Measurements from ENCODE around the gene CTRB1. TPM values are rescaled to one million over a fixed set of nuclear protein-coding genes. Genes with fewer than 3 reads are reported as not detected.
"Not testable (repeated sequence)": the region's sequence is repeated elsewhere in the genome, so short reads cannot be mapped to it uniquely, and the experiment has no call there.

Gene CTRB1
- polyA plus RNA-seq, 2 of the 4 experiments (the other 2 are of a cell fraction) = not detected

DNA sequence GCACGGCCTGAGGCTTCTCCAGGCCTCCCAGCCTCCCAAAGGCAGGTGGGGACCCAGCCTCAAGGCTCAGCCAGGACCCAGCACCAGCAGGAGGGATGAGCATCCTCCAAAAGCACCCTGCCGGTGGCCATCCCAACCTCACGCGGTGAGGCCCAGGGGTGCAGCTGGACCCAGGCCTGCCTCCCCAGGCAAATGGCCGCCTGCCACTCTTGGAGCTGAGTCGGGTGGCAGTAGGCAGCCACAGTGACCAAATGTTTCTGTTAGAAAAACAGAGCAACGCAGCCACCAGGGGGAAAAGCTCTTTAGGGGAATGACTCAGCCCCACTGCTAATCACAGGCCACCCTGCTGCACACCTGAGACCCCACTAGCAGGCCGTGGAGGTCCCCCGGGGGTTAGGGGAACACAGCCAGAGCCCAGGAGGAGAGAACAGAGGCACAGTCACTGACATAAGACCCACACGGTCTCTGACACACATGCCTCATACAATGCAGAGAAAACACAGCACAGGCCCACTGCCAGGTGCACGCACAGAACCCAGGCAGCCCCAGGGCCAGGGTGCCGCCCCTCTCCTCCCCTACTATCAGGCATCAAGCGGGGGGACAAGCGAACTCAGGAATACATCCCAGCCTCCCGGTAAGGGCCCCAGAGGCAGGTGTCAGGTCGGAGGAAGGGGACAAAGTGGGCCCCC is 20.2 kb downstream of the CTRB1 start:
- ChIA-PET POLR2A (interaction anchor here (0.9 kb wide), 1 partner anchor 12 kb away, joined by 3 read pairs; no protein-coding TSS in a partner anchor), CTCF (interaction anchor here (0.6 to 14.6 kb wide), 5 partner anchors 10 to 163 kb away, joined by 3 to 124 read pairs (median 6); no protein-coding TSS in a partner anchor)
- no peaks in the 10 kb centered on the region for H3K9me3 ChIP-seq
- TF ChIP-seq CBX8 (IDR thresholded peaks at IDR 0.05) (no peak), RNF2 (IDR thresholded peaks at IDR 0.05; ENCODE audit: borderline replicate concordance, low read depth) (no peak), EP300 (IDR thresholded peaks at IDR 0.05) (no peak)
- WGBS (ENCODE audit: missing lambda C conversion rate) = 63% methylated on average over 15 of the region's 16 CpGs
- H3K4me2 ChIP-seq = peak overlapping the region; percentile 41
- H3K27ac ChIP-seq = peak overlapping the region; percentile 48 to 84; a peak in 5 of 6 replicates
- no peak for DNase-seq (ENCODE audit: low read depth in 1 of 2, low spot score in 1 of 2)
- peak; percentile 1 to 7; a peak in 3 of 6 replicates for ATAC-seq
- FAIRE-seq = no peak
- H3K4me3 ChIP-seq = no peak overlapping the region
- peaks cover 41% of the 10 kb centered on the region for H3K4me1 ChIP-seq

DNA sequence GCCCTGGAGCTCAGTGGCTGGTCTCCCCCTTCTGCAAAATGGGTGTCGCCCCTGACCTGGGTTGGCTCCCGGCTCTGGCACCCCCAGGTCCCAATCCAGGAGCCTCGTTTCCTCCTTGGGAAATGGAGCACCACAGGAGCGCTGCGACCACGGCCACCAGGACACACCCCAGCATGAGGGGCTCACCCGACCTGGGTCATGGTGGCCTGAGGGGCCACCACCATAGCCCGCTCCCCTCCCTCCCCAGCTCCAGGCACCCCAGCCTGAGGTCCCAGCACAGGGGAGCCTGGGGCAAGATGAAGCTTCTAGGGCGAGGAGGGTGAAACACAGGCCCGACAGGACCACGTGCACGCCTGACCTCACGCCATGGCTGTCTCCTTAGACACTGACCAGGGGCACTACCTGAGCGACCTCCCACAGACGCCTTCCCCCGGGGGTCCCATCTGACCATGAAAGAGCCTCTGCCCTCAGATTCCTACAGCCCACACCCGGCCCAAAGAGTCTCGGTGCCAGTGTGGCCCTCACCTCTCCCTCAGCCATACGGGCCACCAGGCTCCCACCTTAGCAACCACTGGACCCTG is 20.8 kb downstream of the CTRB1 start:
- TF ChIP-seq, protein P1, sequence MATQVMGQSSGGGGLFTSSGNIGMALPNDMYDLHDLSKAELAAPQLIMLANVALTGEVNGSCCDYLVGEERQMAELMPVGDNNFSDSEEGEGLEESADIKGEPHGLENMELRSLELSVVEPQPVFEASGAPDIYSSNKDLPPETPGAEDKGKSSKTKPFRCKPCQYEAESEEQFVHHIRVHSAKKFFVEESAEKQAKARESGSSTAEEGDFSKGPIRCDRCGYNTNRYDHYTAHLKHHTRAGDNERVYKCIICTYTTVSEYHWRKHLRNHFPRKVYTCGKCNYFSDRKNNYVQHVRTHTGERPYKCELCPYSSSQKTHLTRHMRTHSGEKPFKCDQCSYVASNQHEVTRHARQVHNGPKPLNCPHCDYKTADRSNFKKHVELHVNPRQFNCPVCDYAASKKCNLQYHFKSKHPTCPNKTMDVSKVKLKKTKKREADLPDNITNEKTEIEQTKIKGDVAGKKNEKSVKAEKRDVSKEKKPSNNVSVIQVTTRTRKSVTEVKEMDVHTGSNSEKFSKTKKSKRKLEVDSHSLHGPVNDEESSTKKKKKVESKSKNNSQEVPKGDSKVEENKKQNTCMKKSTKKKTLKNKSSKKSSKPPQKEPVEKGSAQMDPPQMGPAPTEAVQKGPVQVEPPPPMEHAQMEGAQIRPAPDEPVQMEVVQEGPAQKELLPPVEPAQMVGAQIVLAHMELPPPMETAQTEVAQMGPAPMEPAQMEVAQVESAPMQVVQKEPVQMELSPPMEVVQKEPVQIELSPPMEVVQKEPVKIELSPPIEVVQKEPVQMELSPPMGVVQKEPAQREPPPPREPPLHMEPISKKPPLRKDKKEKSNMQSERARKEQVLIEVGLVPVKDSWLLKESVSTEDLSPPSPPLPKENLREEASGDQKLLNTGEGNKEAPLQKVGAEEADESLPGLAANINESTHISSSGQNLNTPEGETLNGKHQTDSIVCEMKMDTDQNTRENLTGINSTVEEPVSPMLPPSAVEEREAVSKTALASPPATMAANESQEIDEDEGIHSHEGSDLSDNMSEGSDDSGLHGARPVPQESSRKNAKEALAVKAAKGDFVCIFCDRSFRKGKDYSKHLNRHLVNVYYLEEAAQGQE (IDR thresholded peaks at IDR 0.05) = no peak
- no peak for TF ChIP-seq JUN (IDR thresholded peaks at IDR 0.05)
- no peak for TF ChIP-seq KDM1A (IDR thresholded peaks at IDR 0.05; ENCODE audit: low read depth)
- no peak for TF ChIP-seq SMC3 (IDR thresholded peaks at IDR 0.05)
- TF ChIP-seq, protein P2, sequence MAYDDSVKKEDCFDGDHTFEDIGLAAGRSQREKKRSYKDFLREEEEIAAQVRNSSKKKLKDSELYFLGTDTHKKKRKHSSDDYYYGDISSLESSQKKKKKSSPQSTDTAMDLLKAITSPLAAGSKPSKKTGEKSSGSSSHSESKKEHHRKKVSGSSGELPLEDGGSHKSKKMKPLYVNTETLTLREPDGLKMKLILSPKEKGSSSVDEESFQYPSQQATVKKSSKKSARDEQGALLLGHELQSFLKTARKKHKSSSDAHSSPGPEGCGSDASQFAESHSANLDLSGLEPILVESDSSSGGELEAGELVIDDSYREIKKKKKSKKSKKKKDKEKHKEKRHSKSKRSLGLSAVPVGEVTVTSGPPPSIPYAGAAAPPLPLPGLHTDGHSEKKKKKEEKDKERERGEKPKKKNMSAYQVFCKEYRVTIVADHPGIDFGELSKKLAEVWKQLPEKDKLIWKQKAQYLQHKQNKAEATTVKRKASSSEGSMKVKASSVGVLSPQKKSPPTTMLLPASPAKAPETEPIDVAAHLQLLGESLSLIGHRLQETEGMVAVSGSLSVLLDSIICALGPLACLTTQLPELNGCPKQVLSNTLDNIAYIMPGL (CRISPR knock-in tag; IDR thresholded peaks at IDR 0.05; ENCODE audit: borderline replicate concordance) = no peak
- TF ChIP-seq CHD2 (IDR thresholded peaks at IDR 0.05; ENCODE audit: low read length, partially characterized antibody) = no peak
- no peak for TF ChIP-seq GATA3 (IDR thresholded peaks at IDR 0.05; ENCODE audit: borderline replicate concordance)
- TF ChIP-seq EHF (CRISPR knock-in tag; IDR thresholded peaks at IDR 0.05) = no peak
- TF ChIP-seq, protein P3, sequence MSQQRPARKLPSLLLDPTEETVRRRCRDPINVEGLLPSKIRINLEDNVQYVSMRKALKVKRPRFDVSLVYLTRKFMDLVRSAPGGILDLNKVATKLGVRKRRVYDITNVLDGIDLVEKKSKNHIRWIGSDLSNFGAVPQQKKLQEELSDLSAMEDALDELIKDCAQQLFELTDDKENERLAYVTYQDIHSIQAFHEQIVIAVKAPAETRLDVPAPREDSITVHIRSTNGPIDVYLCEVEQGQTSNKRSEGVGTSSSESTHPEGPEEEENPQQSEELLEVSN (IDR thresholded peaks at IDR 0.05; ENCODE audit: borderline replicate concordance, low read depth) = no peak
- no peak for TF ChIP-seq FOSB (CRISPR knock-in tag; IDR thresholded peaks at IDR 0.05)
- no peak for TF ChIP-seq BHLHE40 (IDR thresholded peaks at IDR 0.05; ENCODE audit: low read depth, low read length)
- TF ChIP-seq POLR2AphosphoS2 (conservative IDR thresholded peaks at IDR 0.05; ENCODE audit: low read length) = no peak
- no peak for TF ChIP-seq JUNB (IDR thresholded peaks at IDR 0.05)
- no peak for TF ChIP-seq FOXS1 (CRISPR knock-in tag; IDR thresholded peaks at IDR 0.05)
- no peak for TF ChIP-seq NFE2L2 (conservative IDR thresholded peaks at IDR 0.05; ENCODE audit: low read length)
- TF ChIP-seq EP300 (IDR thresholded peaks at IDR 0.05) = no peak
- ATAC-seq = no peak
- FAIRE-seq = no peak
- Histone ChIP-seq H3K4me3 (no peak overlapping the region), H3K4me1 (peaks cover 41% of the 10 kb centered on the region), H3K9me3 (no peaks in the 10 kb centered on the region), H3K27ac (peak overlapping the region; percentile 48 to 84; a peak in 4 of 6 replicates), H3K4me2 (peak overlapping the region; percentile 41; the same call in 1 of the 3 replicates)
- WGBS (ENCODE audit: missing lambda C conversion rate) = 89% methylated on average over 12 of the region's 19 CpGs
- ChIA-PET CTCF (interaction anchor here (1.1 to 14.6 kb wide), 4 partner anchors 10 to 163 kb away, joined by 3 to 124 read pairs (median 64); no protein-coding TSS in a partner anchor), POLR2A (interaction anchor here (0.9 kb wide), 1 partner anchor 11 kb away, joined by 3 read pairs; no protein-coding TSS in a partner anchor)
- no peak for DNase-seq (ENCODE audit: low read depth in 1 of 2, low spot score in 1 of 2)

DNA sequence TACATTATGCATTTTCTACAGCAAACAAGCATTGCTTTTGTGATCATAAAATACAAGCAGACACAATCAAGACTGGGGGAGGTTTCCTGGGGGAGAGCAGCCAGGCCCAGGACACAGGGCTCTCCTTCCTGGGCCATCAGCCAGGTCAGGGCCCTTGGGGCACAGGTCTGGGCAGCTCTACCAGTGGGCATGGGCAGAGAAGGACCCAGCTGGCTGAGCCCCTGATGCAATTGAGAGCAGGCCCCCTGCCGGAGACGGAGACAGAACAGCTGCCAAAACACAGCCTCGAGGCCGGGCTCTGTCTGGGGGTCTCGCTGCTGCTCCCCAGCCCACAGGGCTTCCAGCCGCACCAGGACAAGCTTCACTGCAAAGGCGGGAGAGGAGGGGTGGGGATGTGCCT is 21.8 kb downstream of the CTRB1 start:
- H3K4me2 ChIP-seq; DNase-seq (ENCODE audit: low read depth in 1 of 2, low spot score in 1 of 2); POLR2A ChIA-PET; H3K4me3 ChIP-seq; ATAC-seq; H3K9me3 ChIP-seq; FAIRE-seq: not testable (repeated sequence)
- Histone ChIP-seq H3K27ac (peak overlapping the region in 1 of 2 experiments; percentile 35; a peak in 1 of 6 replicates), H3K4me1 (peaks cover 50% of the 10 kb centered on the region)
- CTCF ChIA-PET = interaction anchor here (0.7 to 14.6 kb wide), 3 partner anchors 41 to 145 kb away, joined by 3 to 123 read pairs (median 3); no protein-coding TSS in a partner anchor
- WGBS (ENCODE audit: missing lambda C conversion rate) = 80% methylated on average over 1 of the region's 7 CpGs

Data from A549 (cell line).